Activated CD8-positive, alpha-beta T cell treated with anti-CD3 and anti-CD28 coated beads, Interleukin-2, amount 10 ng/mL, durations not matched to agents 7 days and 5 days (primary cell): ENCODE measurements around the gene TMEM221. TPM values are rescaled to one million over a fixed set of nuclear protein-coding genes. Genes with fewer than 3 reads are reported as not detected.

Experiments
- ATAC-seq: fragments of 150-1000 bp; cut with Tn5 transposase; one replicate; pipeline ENCODE4 v1.10.0; 2021; ENCODE audit warnings: moderate library complexity
- CTCF ChIA-PET: fragments of 350-600 bp; sonication (Branson Sonifier 250); formaldehyde crosslinking; loops from one replicate; lab custom pipeline; 2021; ENCODE audit warnings: antibody characterized with exemption; lab: Charles Lee
- POLR2A ChIA-PET: fragments of 350-600 bp; sonication (Branson Sonifier 250); formaldehyde crosslinking; loops from one replicate; lab custom pipeline; 2021; ENCODE audit warnings: antibody characterized with exemption; lab: Charles Lee
- DNase-seq: peaks from one replicate; pipeline ENCODE4 v3.0.0-alpha.2; 2020
- H3K27ac Mint-ChIP-seq: one replicate; pipeline ENCODE4 v1.8.0; 2021; ENCODE audit warnings: mild to moderate bottlenecking, mixed read lengths
- H3K27me3 Mint-ChIP-seq: one replicate; pipeline ENCODE4 v1.8.0; 2021; ENCODE audit warnings: low read depth, mixed read lengths
- H3K36me3 Mint-ChIP-seq: one replicate; pipeline ENCODE4 v1.8.0; 2021; ENCODE audit warnings: low read depth, mixed read lengths
- H3K4me1 Mint-ChIP-seq: one replicate; pipeline ENCODE4 v1.8.0; 2021; ENCODE audit warnings: low read depth, mixed read lengths
- H3K4me3 Mint-ChIP-seq: one replicate; pipeline ENCODE4 v1.8.0; 2021; ENCODE audit warnings: mild to moderate bottlenecking, mixed read lengths
- H3K9me3 Mint-ChIP-seq: one replicate; pipeline ENCODE4 v1.8.0; 2022; ENCODE audit warnings: mixed read lengths; ENCODE audit not compliant: insufficient read depth
- total RNA-seq, 2 experiments: library from RNA; stranded (reverse); gene quantifications; one replicate each; pipeline ENCODE4 v1.2.3, GENCODE V29; 2021

Gene TMEM221
- total RNA-seq, 2 experiments from 2014 or later = not detected

GRCh38 chr19:17415121-17415520, 33.3 kb downstream of the TMEM221 start:
- Mint-ChIP-seq H3K27me3 (no peaks in the 10 kb centered on the region), H3K9me3 (no peaks in the 10 kb centered on the region), H3K4me3 (no peak overlapping the region), H3K4me1 (peaks cover 27% of the 10 kb centered on the region), H3K27ac (no peak overlapping the region), H3K36me3 (peaks cover 50% of the 10 kb centered on the region)
- DNase-seq = no peak
- POLR2A ChIA-PET = interaction anchor here (1.7 kb wide), 1 partner anchor 8 kb away, joined by 4 read pairs; no protein-coding TSS in a partner anchor
- no peak for ATAC-seq
- CTCF ChIA-PET = no interaction called here

GRCh38 chr19:17414097-17414496, 34.4 kb downstream of the TMEM221 start:
- H3K9me3 Mint-ChIP-seq = no peaks in the 10 kb centered on the region
- H3K27me3 Mint-ChIP-seq = no peaks in the 10 kb centered on the region
- H3K4me3 Mint-ChIP-seq = no peak overlapping the region
- peaks cover 52% of the 10 kb centered on the region for H3K36me3 Mint-ChIP-seq
- no peak overlapping the region for H3K27ac Mint-ChIP-seq
- ChIA-PET CTCF (no interaction called here), POLR2A (no interaction called here)
- peaks cover 20% of the 10 kb centered on the region for H3K4me1 Mint-ChIP-seq
- no peak for ATAC-seq
- no peak for DNase-seq

- Mint-ChIP-seq H3K27me3 (no peaks in the 10 kb centered on the region), H3K9me3 (no peaks in the 10 kb centered on the region), H3K36me3 (peaks cover 53% of the 10 kb centered on the region), H3K27ac (peak overlapping the region; percentile 15), H3K4me1 (peaks cover 27% of the 10 kb centered on the region), H3K4me3 (no peak overlapping the region)
- CTCF ChIA-PET = interaction anchor here (1.4 kb wide), 1 partner anchor 36 kb away, joined by 3 read pairs; the partner anchor contains the start of gene TMEM221
- ATAC-seq (no peak), DNase-seq (no peak)
- POLR2A ChIA-PET = no interaction called here
Observed at GRCh38 chr19:17411801-17412200, 36.7 kb downstream of the TMEM221 start.

GRCh38 chr19:17409990-17410389, 38.5 kb downstream of the TMEM221 start:
- ChIA-PET CTCF (no interaction called here), POLR2A (no interaction called here)
- no peak for ATAC-seq
- H3K9me3 Mint-ChIP-seq = no peaks in the 10 kb centered on the region
- H3K27ac Mint-ChIP-seq = no peak overlapping the region
- no peak for DNase-seq
- H3K36me3 Mint-ChIP-seq = peaks cover 47% of the 10 kb centered on the region
- H3K4me3 Mint-ChIP-seq = no peak overlapping the region
- H3K27me3 Mint-ChIP-seq = no peaks in the 10 kb centered on the region
- peaks cover 31% of the 10 kb centered on the region for H3K4me1 Mint-ChIP-seq

GRCh38 chr19:17406887-17407196, 41.6 kb downstream of the TMEM221 start:
- H3K4me1 Mint-ChIP-seq = peaks cover 43% of the 10 kb centered on the region
- no peak for DNase-seq

GRCh38 chr19:17406046-17406886, 42.2 kb downstream of the TMEM221 start:
- H3K4me1 Mint-ChIP-seq = peaks cover 42% of the 10 kb centered on the region
- peak; percentile 75 for DNase-seq
- ChIA-PET CTCF (interaction anchor here (1.0 to 2.4 kb wide), 6 partner anchors 12 to 90 kb away, joined by 3 to 14 read pairs (median 6); partner anchors contain the start of gene CCDC194), POLR2A (interaction anchor here (0.6 to 3.1 kb wide), 13 partner anchors 10 to 441 kb away, joined by 3 to 36 read pairs (median 5); partner anchors contain the start of genes CCDC194, DDA1, JAK3 and MVB12A)
- H3K36me3 Mint-ChIP-seq = peaks cover 46% of the 10 kb centered on the region
- H3K27me3 Mint-ChIP-seq = no peaks in the 10 kb centered on the region
- no peaks in the 10 kb centered on the region for H3K9me3 Mint-ChIP-seq
- H3K4me3 Mint-ChIP-seq = peak overlapping the region; percentile 86
- ATAC-seq = peak; percentile 20
- H3K27ac Mint-ChIP-seq = peak overlapping the region; percentile 97

More at GRCh38 chr19:17406887-17407196, 41.6 kb downstream of the TMEM221 start:
- ChIA-PET CTCF (interaction anchor here (1.1 to 2.4 kb wide), 4 partner anchors 12 to 89 kb away, joined by 3 to 14 read pairs (median 6); partner anchors contain the start of gene CCDC194), POLR2A (interaction anchor here (0.6 to 3.1 kb wide), 6 partner anchors 9 to 116 kb away, joined by 3 to 36 read pairs (median 5); partner anchors contain the start of genes CCDC194 and MVB12A)
- Mint-ChIP-seq H3K36me3 (peaks cover 44% of the 10 kb centered on the region), H3K27ac (peak overlapping the region; percentile 97), H3K4me3 (peak overlapping the region; percentile 86), H3K27me3 (no peaks in the 10 kb centered on the region), H3K9me3 (no peaks in the 10 kb centered on the region)
- peak; percentile 3 for ATAC-seq

GRCh38 chr19:17405250-17406045, 43.0 kb downstream of the TMEM221 start, which contains the start of gene BST2:
Gene BST2 (minus strand): TSS chr19:17405630. CDS start chr19:17405575, 55 bp downstream.
- ATAC-seq (peak; percentile 82), DNase-seq (peak; percentile 78)
- ChIA-PET CTCF (interaction anchor here (0.9 to 2.4 kb wide), 8 partner anchors 11 to 113 kb away, joined by 3 to 14 read pairs (median 4); partner anchors contain the start of genes CCDC194 and TMEM221), POLR2A (interaction anchor here (0.6 to 3.1 kb wide), 18 partner anchors 11 to 878 kb away, joined by 3 to 36 read pairs (median 4); partner anchors contain the start of genes CCDC194, DDA1, JAK3 and MVB12A)
- peaks cover 42% of the 10 kb centered on the region for H3K4me1 Mint-ChIP-seq
- peaks cover 50% of the 10 kb centered on the region for H3K36me3 Mint-ChIP-seq
- H3K27ac Mint-ChIP-seq = peak within 1 kb of the TSS; percentile 97
- H3K27me3 Mint-ChIP-seq = no peaks in the 10 kb centered on the region
- no peaks in the 10 kb centered on the region for H3K9me3 Mint-ChIP-seq
- H3K4me3 Mint-ChIP-seq = peak within 1 kb of the TSS; percentile 86

- ATAC-seq (no peak), DNase-seq (peak; percentile 31)
- Mint-ChIP-seq H3K36me3 (peaks cover 47% of the 10 kb centered on the region), H3K9me3 (no peaks in the 10 kb centered on the region), H3K27ac (peak overlapping the region; percentile 97), H3K4me3 (peak overlapping the region; percentile 86), H3K4me1 (peaks cover 42% of the 10 kb centered on the region), H3K27me3 (no peaks in the 10 kb centered on the region)
- ChIA-PET CTCF (interaction anchor here (0.9 to 2.4 kb wide), 8 partner anchors 10 to 112 kb away, joined by 3 to 14 read pairs (median 4); partner anchors contain the start of genes CCDC194 and TMEM221), POLR2A (interaction anchor here (0.6 to 3.1 kb wide), 15 partner anchors 10 to 877 kb away, joined by 3 to 36 read pairs (median 5); partner anchors contain the start of genes CCDC194, DDA1, JAK3 and MVB12A)
Observed at GRCh38 chr19:17404621-17405249, 43.7 kb downstream of the TMEM221 start.

- DNase-seq (peak; percentile 38), ATAC-seq (no peak)
- Mint-ChIP-seq H3K27me3 (no peaks in the 10 kb centered on the region), H3K9me3 (no peaks in the 10 kb centered on the region), H3K27ac (peak overlapping the region; percentile 97), H3K4me1 (peaks cover 42% of the 10 kb centered on the region), H3K4me3 (peak overlapping the region; percentile 86), H3K36me3 (peaks cover 46% of the 10 kb centered on the region)
- ChIA-PET CTCF (interaction anchor here (1.0 to 1.2 kb wide), 3 partner anchors 14 to 62 kb away, joined by 3 to 5 read pairs (median 3); no protein-coding TSS in a partner anchor), POLR2A (no interaction called here)
Observed at GRCh38 chr19:17404015-17404414, 44.5 kb downstream of the TMEM221 start.

GRCh38 chr19:17402982-17403855, 45.2 kb downstream of the TMEM221 start:
- CTCF ChIA-PET = interaction anchor here (1.2 kb wide), 2 partner anchors 14 to 63 kb away, joined by 3 to 5 read pairs; no protein-coding TSS in a partner anchor
- Mint-ChIP-seq H3K36me3 (peaks cover 50% of the 10 kb centered on the region), H3K9me3 (no peaks in the 10 kb centered on the region), H3K4me1 (peaks cover 42% of the 10 kb centered on the region), H3K27ac (peak overlapping the region; percentile 97), H3K27me3 (no peaks in the 10 kb centered on the region), H3K4me3 (peak overlapping the region; percentile 86)
- POLR2A ChIA-PET = interaction anchor here (0.7 to 1.5 kb wide), 3 partner anchors 11 to 122 kb away, joined by 3 to 6 read pairs (median 3); partner anchors contain the start of genes ANKLE1 and MVB12A
- DNase-seq (peak; percentile 60), ATAC-seq (no peak)
